Keratinocyte (primary cell): Measurements from ENCODE around the gene GCFC2. TPM values are rescaled to one million over a fixed set of nuclear protein-coding genes. Genes with fewer than 3 reads are reported as not detected.
"Not testable (repeated sequence)": the region's sequence is repeated elsewhere in the genome, so short reads cannot be mapped to it uniquely, and the experiment has no call there.

ENCODE experiments used
- DNase-seq: peaks from one replicate; pipeline ENCODE4 v3.0.0-alpha.2; 2011; ENCODE audit warnings: low read depth, missing footprints, low spot score
- FAIRE-seq: peaks from 2 replicates; lab custom pipeline; 2011; peaks lifted over from hg19 to GRCh38; lab: Jason Lieb, UNC
- H2AFZ ChIP-seq: 2 replicates; pipeline ENCODE4 v1.6.0; 2012; ENCODE audit warnings: low read length, control low read depth, inconsistent platforms; ENCODE audit not compliant: control insufficient read depth
- H3K27ac ChIP-seq: 2 replicates; pipeline ENCODE4 v1.5.1; 2011; ENCODE audit warnings: low read length; ENCODE audit not compliant: control insufficient read depth, insufficient read depth
- H3K27me3 ChIP-seq: 3 replicates; pipeline ENCODE4 v1.6.0; 2011; ENCODE audit warnings: low read length; ENCODE audit not compliant: control insufficient read depth, insufficient read depth; ENCODE audit errors: extremely low read depth
- H3K36me3 ChIP-seq, 2 experiments: 2 replicates in 1 of 2; 3 replicates in 1 of 2; pipeline ENCODE4 v1.5.1; 2011; ENCODE audit warnings: low read length in 2 of 2, mild to moderate bottlenecking in 1 of 2; ENCODE audit not compliant: control insufficient read depth in 2 of 2, insufficient read depth in 2 of 2; ENCODE audit errors: extremely low read depth in 1 of 2
- H3K4me1 ChIP-seq: 3 replicates; pipeline ENCODE4 v1.5.1; 2011; ENCODE audit warnings: low read length; ENCODE audit not compliant: control insufficient read depth, insufficient read depth; ENCODE audit errors: extremely low read depth
- H3K4me2 ChIP-seq: 3 replicates; pipeline ENCODE4 v1.6.0; 2011; ENCODE audit warnings: low read depth, low read length; ENCODE audit not compliant: control insufficient read depth, insufficient read depth; ENCODE audit errors: extremely low read depth
- H3K4me3 ChIP-seq, 3 experiments: fragments of 200-600 bp in 1 of 3; sonication (generic) in 1 of 3; 2 replicates in 2 of 3; 3 replicates in 1 of 3; pipeline ENCODE4 v1.5.1; 2011 to 2016; ENCODE audit warnings: low read length in 3 of 3, mild to moderate bottlenecking in 3 of 3, control low read depth in 2 of 3, inconsistent platforms in 1 of 3, low read depth in 1 of 3, mixed read lengths in 1 of 3, mixed run types in 1 of 3, moderate library complexity in 1 of 3; ENCODE audit not compliant: control insufficient read depth in 2 of 3, insufficient read depth in 2 of 3; ENCODE audit errors: extremely low read depth in 1 of 3
- H3K79me2 ChIP-seq: 2 replicates; pipeline ENCODE4 v1.6.0; 2012; ENCODE audit warnings: low read length; ENCODE audit not compliant: control insufficient read depth, insufficient read depth
- H3K9ac ChIP-seq: 3 replicates; pipeline ENCODE4 v1.6.0; 2011; ENCODE audit warnings: low read length; ENCODE audit not compliant: control insufficient read depth, insufficient read depth; ENCODE audit errors: extremely low read depth
- H3K9me1 ChIP-seq: 3 replicates; pipeline ENCODE4 v1.6.0; 2011; ENCODE audit warnings: low read length; ENCODE audit not compliant: control insufficient read depth, insufficient read depth; ENCODE audit errors: extremely low read depth
- H3K9me3 ChIP-seq: 2 replicates; pipeline ENCODE4 v1.5.1; 2012; ENCODE audit warnings: low read depth, low read length; ENCODE audit not compliant: control insufficient read depth
- H4K20me1 ChIP-seq: 3 replicates; pipeline ENCODE4 v1.6.0; 2011; ENCODE audit warnings: low read length; ENCODE audit not compliant: control insufficient read depth, insufficient read depth; ENCODE audit errors: extremely low read depth
- CTCF ChIP-seq, 3 experiments: IDR thresholded peaks in 1 of 3; conservative IDR thresholded peaks in 1 of 3; optimal IDR thresholded peaks in 1 of 3; 2 replicates in 2 of 3; 3 replicates in 1 of 3; pipeline versions ENCODE3 to v1.5.1; 2011; ENCODE audit warnings: low read length in 3 of 3, mild to moderate bottlenecking in 3 of 3, moderate library complexity in 2 of 3, control low read depth in 1 of 3, inconsistent platforms in 1 of 3; ENCODE audit not compliant: insufficient read depth in 2 of 3; ENCODE audit errors: extremely low read depth in 1 of 3
- EZH2 ChIP-seq: IDR thresholded peaks from one replicate; pipeline ENCODE4 v1.6.1; 2012; ENCODE audit warnings: inconsistent platforms, mild to moderate bottlenecking, low read length, moderate library complexity
- dilution Hi-C: fragments of 300-500 bp; cut with MboI; formaldehyde crosslinking; loops from one replicate; pipeline ENCODE4 v1.7.0; 2020; ENCODE audit warnings: low sequenced_read_pairs; ENCODE audit not compliant: extremely low pct_ligation_motif_present
- polyA plus RNA-seq, 5 experiments: library from polyadenylated mRNA; depleted of rRNA in 3 of 5; stranded (reverse) in 3 of 5; stranded (forward) in 1 of 5; unstranded in 1 of 5; fragments of >200 nt; gene quantifications; 1 replicate in 1 of 5; 2 replicates in 3 of 5; 3 replicates in 1 of 5; pipeline versions ENCODE4 v1.2.1 to v1.2.3, GENCODE V29; 2011 to 2012; ENCODE audit warnings: missing spikeins in 2 of 5, low read depth in 1 of 5, low replicate concordance in 1 of 5

GCFC2 gene
- polyA plus RNA-seq, 1 donor (not counting 4 experiments of a cell fraction or from before 2014, with no cell fraction given) = 17.0 TPM

GRCh38 chr2:75698918-75699317, 11.8 kb downstream of the GCFC2 start:
- dilution Hi-C loops = no loop called here
- H3K9ac ChIP-seq = no peak overlapping the region
- no peak overlapping the region for H3K4me3 ChIP-seq
- H3K27ac ChIP-seq = no peak overlapping the region
- FAIRE-seq (no peak), DNase-seq (no peak)
- H3K4me2 ChIP-seq = no peak overlapping the region
- H3K36me3 ChIP-seq = peaks cover 4 to 6% of the 10 kb centered on the region in 2 experiments
- H3K4me1 ChIP-seq = no peaks in the 10 kb centered on the region
- H3K27me3 ChIP-seq = no peaks in the 10 kb centered on the region
- H2AFZ ChIP-seq = no peak overlapping the region
- no peaks in the 10 kb centered on the region for H3K9me1 ChIP-seq
- H3K9me3 ChIP-seq = no peaks in the 10 kb centered on the region
- no peaks in the 10 kb centered on the region for H4K20me1 ChIP-seq
- no peaks in the 10 kb centered on the region for H3K79me2 ChIP-seq
- no peak for TF ChIP-seq EZH2
- no peak for TF ChIP-seq CTCF (optimal IDR thresholded peaks at IDR 0.05 in 1 of 3, IDR thresholded peaks at IDR 0.05 in 1 of 3, conservative IDR thresholded peaks at IDR 0.05 in 1 of 3; ENCODE audit: extremely low read depth in 1 of 3, insufficient read depth in 2 of 3, low read length in 3 of 3)

GRCh38 chr2:75688196-75688595, 22.5 kb downstream of the GCFC2 start:
- Histone ChIP-seq H3K79me2 (no peaks in the 10 kb centered on the region), H3K9me3 (no peaks in the 10 kb centered on the region), H3K4me2 (no peak overlapping the region), H3K27me3 (no peaks in the 10 kb centered on the region), H3K27ac (no peak overlapping the region), H3K9me1 (no peaks in the 10 kb centered on the region), H3K36me3 (peaks cover 0 to 1% of the 10 kb centered on the region in 2 experiments), H3K4me1 (no peaks in the 10 kb centered on the region), H3K4me3 (no peak overlapping the region), H3K9ac (no peak overlapping the region), H2AFZ (no peak overlapping the region), H4K20me1 (no peaks in the 10 kb centered on the region)
- no peak for FAIRE-seq
- TF ChIP-seq EZH2 (no peak), CTCF (optimal IDR thresholded peaks at IDR 0.05 in 1 of 3, IDR thresholded peaks at IDR 0.05 in 1 of 3, conservative IDR thresholded peaks at IDR 0.05 in 1 of 3; ENCODE audit: extremely low read depth in 1 of 3, insufficient read depth in 2 of 3, low read length in 3 of 3) (no peak)
- dilution Hi-C loops = no loop called here
- no peak for DNase-seq

GRCh38 chr2:75683430-75683829, 27.3 kb downstream of the GCFC2 start:
- H3K4me2 ChIP-seq, H3K4me1 ChIP-seq, DNase-seq, H3K79me2 ChIP-seq, H3K27ac ChIP-seq, FAIRE-seq, H3K9me3 ChIP-seq, H2AFZ ChIP-seq, H4K20me1 ChIP-seq, H3K36me3 ChIP-seq, H3K4me3 ChIP-seq, H3K9ac ChIP-seq, H3K9me1 ChIP-seq, dilution Hi-C loops, H3K27me3 ChIP-seq: not testable (repeated sequence)
